Measurements from ENCODE around the gene CAPN5.

Gene CAPN5

DNA sequence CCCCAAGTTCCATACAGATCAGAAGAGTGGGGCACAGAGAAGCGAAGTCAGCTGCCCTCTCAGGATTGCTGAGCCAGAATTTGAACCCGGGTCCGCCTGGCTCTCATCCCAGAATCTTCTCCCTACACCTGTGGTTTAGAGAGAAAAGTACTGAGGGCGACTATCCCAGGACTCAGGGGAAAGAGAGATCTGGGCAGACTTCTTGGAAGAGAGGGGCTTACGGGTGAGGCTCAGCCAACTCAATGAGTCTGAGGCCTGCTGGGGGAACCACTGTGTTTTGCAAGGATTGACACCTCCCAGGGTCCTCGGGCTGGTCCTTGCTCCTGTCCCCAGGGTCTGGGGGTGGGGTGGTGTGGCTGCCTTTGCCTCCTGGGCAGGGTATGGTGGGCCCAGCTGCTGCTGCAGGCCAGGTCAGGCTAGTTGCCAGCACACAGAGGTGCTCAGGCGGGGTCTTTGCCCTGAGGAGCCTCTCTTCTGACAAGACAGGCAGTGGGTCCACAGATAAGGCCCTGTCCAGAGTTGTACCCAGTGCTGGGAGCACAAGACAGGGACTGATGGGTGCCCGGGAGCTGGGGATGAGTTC, 1.2 kb downstream of the CAPN5 start:
- Histone ChIP-seq H3K4me3 (replicated peaks; ENCODE audit: insufficient read depth, low read length) (no peak overlapping the region), H3K27me3 (ENCODE audit: insufficient read depth, poor library complexity, severe bottlenecking) (peaks cover 13% of the 10 kb centered on the region), H3K27ac (replicated peaks) (no peak overlapping the region)
- TF ChIP-seq GABPA (IDR thresholded peaks at IDR 0.05; ENCODE audit: low read depth) (no peak), CTCF (IDR thresholded peaks at IDR 0.05; ENCODE audit: insufficient read depth, low read length) (no peak), SPI1 (IDR thresholded peaks at IDR 0.05; ENCODE audit: borderline replicate concordance, low read depth) (no peak), POLR2AphosphoS5 (IDR thresholded peaks at IDR 0.05; ENCODE audit: low read depth) (no peak)
- TF ChIP-seq, protein P1, sequence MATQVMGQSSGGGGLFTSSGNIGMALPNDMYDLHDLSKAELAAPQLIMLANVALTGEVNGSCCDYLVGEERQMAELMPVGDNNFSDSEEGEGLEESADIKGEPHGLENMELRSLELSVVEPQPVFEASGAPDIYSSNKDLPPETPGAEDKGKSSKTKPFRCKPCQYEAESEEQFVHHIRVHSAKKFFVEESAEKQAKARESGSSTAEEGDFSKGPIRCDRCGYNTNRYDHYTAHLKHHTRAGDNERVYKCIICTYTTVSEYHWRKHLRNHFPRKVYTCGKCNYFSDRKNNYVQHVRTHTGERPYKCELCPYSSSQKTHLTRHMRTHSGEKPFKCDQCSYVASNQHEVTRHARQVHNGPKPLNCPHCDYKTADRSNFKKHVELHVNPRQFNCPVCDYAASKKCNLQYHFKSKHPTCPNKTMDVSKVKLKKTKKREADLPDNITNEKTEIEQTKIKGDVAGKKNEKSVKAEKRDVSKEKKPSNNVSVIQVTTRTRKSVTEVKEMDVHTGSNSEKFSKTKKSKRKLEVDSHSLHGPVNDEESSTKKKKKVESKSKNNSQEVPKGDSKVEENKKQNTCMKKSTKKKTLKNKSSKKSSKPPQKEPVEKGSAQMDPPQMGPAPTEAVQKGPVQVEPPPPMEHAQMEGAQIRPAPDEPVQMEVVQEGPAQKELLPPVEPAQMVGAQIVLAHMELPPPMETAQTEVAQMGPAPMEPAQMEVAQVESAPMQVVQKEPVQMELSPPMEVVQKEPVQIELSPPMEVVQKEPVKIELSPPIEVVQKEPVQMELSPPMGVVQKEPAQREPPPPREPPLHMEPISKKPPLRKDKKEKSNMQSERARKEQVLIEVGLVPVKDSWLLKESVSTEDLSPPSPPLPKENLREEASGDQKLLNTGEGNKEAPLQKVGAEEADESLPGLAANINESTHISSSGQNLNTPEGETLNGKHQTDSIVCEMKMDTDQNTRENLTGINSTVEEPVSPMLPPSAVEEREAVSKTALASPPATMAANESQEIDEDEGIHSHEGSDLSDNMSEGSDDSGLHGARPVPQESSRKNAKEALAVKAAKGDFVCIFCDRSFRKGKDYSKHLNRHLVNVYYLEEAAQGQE (IDR thresholded peaks at IDR 0.05; ENCODE audit: insufficient replicate concordance, low read depth), result no peak
- no peak for DNase-seq (ENCODE audit: low read depth in 1 of 2, low spot score in 1 of 2)

GRCh38 chr11:77068457-77069335, 1.9 kb downstream of the CAPN5 start:
- H3K4me3 ChIP-seq (replicated peaks; ENCODE audit: insufficient read depth, low read length), result no peak overlapping the region
- no peak overlapping the region for H3K27ac ChIP-seq (replicated peaks)
- H3K27me3 ChIP-seq (ENCODE audit: insufficient read depth, poor library complexity, severe bottlenecking), result peaks cover 13% of the 10 kb centered on the region
- TF ChIP-seq CTCF (IDR thresholded peaks at IDR 0.05; ENCODE audit: insufficient read depth, low read length) (no peak), POLR2AphosphoS5 (IDR thresholded peaks at IDR 0.05; ENCODE audit: low read depth) (no peak), GABPA (IDR thresholded peaks at IDR 0.05; ENCODE audit: low read depth) (no peak), SPI1 (IDR thresholded peaks at IDR 0.05; ENCODE audit: borderline replicate concordance, low read depth) (no peak)
- TF ChIP-seq, protein P1 (IDR thresholded peaks at IDR 0.05; ENCODE audit: insufficient replicate concordance, low read depth), result no peak
- DNase-seq (ENCODE audit: low read depth in 1 of 2, low spot score in 1 of 2), result no peak

GRCh38 chr11:77069336-77069968, 2.7 kb downstream of the CAPN5 start:
- no peak overlapping the region for H3K4me3 ChIP-seq (replicated peaks; ENCODE audit: insufficient read depth, low read length)
- peaks cover 13% of the 10 kb centered on the region for H3K27me3 ChIP-seq (ENCODE audit: insufficient read depth, poor library complexity, severe bottlenecking)
- no peak for TF ChIP-seq SPI1 (IDR thresholded peaks at IDR 0.05; ENCODE audit: borderline replicate concordance, low read depth)
- TF ChIP-seq, protein P1 (IDR thresholded peaks at IDR 0.05; ENCODE audit: insufficient replicate concordance, low read depth), result no peak
- no peak for TF ChIP-seq POLR2AphosphoS5 (IDR thresholded peaks at IDR 0.05; ENCODE audit: low read depth)
- no peak for TF ChIP-seq GABPA (IDR thresholded peaks at IDR 0.05; ENCODE audit: low read depth)
- DNase-seq (ENCODE audit: low read depth in 1 of 2, low spot score in 1 of 2), result no peak
- no peak overlapping the region for H3K27ac ChIP-seq (replicated peaks)

All from HL-60 (cell line).